Measurements from ENCODE around the gene DMXL1.

- no peak for TF ChIP-seq POLR2AphosphoS5 (IDR thresholded peaks at IDR 0.05; ENCODE audit: low read depth, low read length)
- no peak for TF ChIP-seq POLR2A (IDR thresholded peaks at IDR 0.05; ENCODE audit: low read depth, low read length)
Measured at GRCh38 chr5:119037496-119038215, 33.2 kb upstream of the DMXL1 start.

Measured in GM12892 (cell line).